OCI-LY3 (cell line): ENCODE results near the gene NUDCD3.

ENCODE experiments used
- H2AFZ ChIP-seq: fragments of 200-600, 300-600 bp; shearing (Covaris generic); 2 replicates; pipeline ENCODE4 v1.6.0; 2014; ENCODE audit warnings: antibody characterized with exemption, low read depth, low read length
- H3K27ac ChIP-seq: fragments of 200-600, 300-600 bp; sonication (generic); 2 replicates; pipeline ENCODE4 v1.5.1; 2014; ENCODE audit warnings: mild to moderate bottlenecking, low read length, moderate library complexity, mixed read lengths
- H3K27me3 ChIP-seq: fragments of 200-600, 300-600 bp; sonication (generic); 2 replicates; pipeline ENCODE4 v1.6.1; 2014; ENCODE audit warnings: low read depth, low read length, mixed read lengths
- H3K36me3 ChIP-seq: fragments of 200-600, 300-600 bp; sonication (generic); replicated peaks from 2 replicates; pipeline ENCODE3; 2014; ENCODE audit warnings: low read depth, low read length, mixed read lengths
- H3K4me1 ChIP-seq: fragments of 300-600, 200-600 bp; sonication (generic); 2 replicates; pipeline ENCODE4 v1.6.1; 2014; ENCODE audit warnings: low read length, mixed read lengths
- H3K4me2 ChIP-seq: fragments of 200-600, 300-600 bp; sonication (generic); 2 replicates; pipeline ENCODE4 v1.6.1; 2014; ENCODE audit warnings: low read length, mixed read lengths
- H3K4me3 ChIP-seq: fragments of 300-600, 200-600 bp; sonication (generic); 2 replicates; pipeline ENCODE4 v1.5.1; 2014; ENCODE audit warnings: antibody characterized with exemption, mild to moderate bottlenecking, low read length, moderate library complexity
- H3K79me2 ChIP-seq: fragments of 300-600, 200-600 bp; shearing (Covaris generic); 2 replicates; pipeline ENCODE4 v1.6.1; 2014; ENCODE audit warnings: mild to moderate bottlenecking, low read length, mixed read lengths
- H3K9ac ChIP-seq: fragments of 300-600, 200-600 bp; shearing (Covaris generic); 2 replicates; pipeline ENCODE4 v1.6.0; 2014; ENCODE audit warnings: mild to moderate bottlenecking, low read length, moderate library complexity
- H3K9me3 ChIP-seq: fragments of 200-600, 300-600 bp; shearing (Covaris generic); 2 replicates; pipeline ENCODE4 v1.6.1; 2014; ENCODE audit warnings: low read length, mixed read lengths; ENCODE audit not compliant: insufficient read depth
- H4K20me1 ChIP-seq: fragments of 200-600, 300-600 bp; sonication (generic); 2 replicates; pipeline ENCODE4 v1.6.1; 2016; ENCODE audit warnings: low read length, mixed read lengths; ENCODE audit not compliant: insufficient read depth
- CTCF ChIP-seq: fragments of 200-600, 300-600 bp; sonication (generic); IDR thresholded peaks from 2 replicates; pipeline ENCODE4 v1.5.1; 2014; ENCODE audit warnings: antibody characterized with exemption, low read length, low read depth
- EZH2phosphoT487 ChIP-seq: fragments of 200-600 bp; shearing (Covaris generic); IDR thresholded peaks from 2 replicates; pipeline ENCODE4 v1.6.1; 2018; ENCODE audit warnings: antibody characterized with exemption, mixed run types, low read depth

Gene NUDCD3

GRCh38 chr7:44384586-44385433, 105.6 kb downstream of the NUDCD3 start:
- Histone ChIP-seq H3K4me3 (no peak overlapping the region), H3K79me2 (no peaks in the 10 kb centered on the region), H3K9me3 (no peaks in the 10 kb centered on the region), H4K20me1 (no peaks in the 10 kb centered on the region), H2AFZ (no peak overlapping the region), H3K9ac (no peak overlapping the region), H3K4me2 (no peak overlapping the region), H3K36me3 (peaks cover 15% of the 10 kb centered on the region), H3K27me3 (no peaks in the 10 kb centered on the region), H3K27ac (no peak overlapping the region), H3K4me1 (no peaks in the 10 kb centered on the region)
- TF ChIP-seq CTCF (no peak), EZH2phosphoT487 (no peak)

- TF ChIP-seq EZH2phosphoT487 (no peak), CTCF (no peak)
- H3K4me2 ChIP-seq = no peak overlapping the region
- peaks cover 2% of the 10 kb centered on the region for H3K4me1 ChIP-seq
- H3K27me3 ChIP-seq = no peaks in the 10 kb centered on the region
- H3K27ac ChIP-seq = no peak overlapping the region
- H4K20me1 ChIP-seq = no peaks in the 10 kb centered on the region
- H3K4me3 ChIP-seq = no peak overlapping the region
- peaks cover 15% of the 10 kb centered on the region for H3K36me3 ChIP-seq
- H3K9ac ChIP-seq = no peak overlapping the region
- no peaks in the 10 kb centered on the region for H3K79me2 ChIP-seq
- no peak overlapping the region for H2AFZ ChIP-seq
- no peaks in the 10 kb centered on the region for H3K9me3 ChIP-seq
Measured at GRCh38 chr7:44383566-44383965, 106.9 kb downstream of the NUDCD3 start.

- Histone ChIP-seq H3K79me2 (no peaks in the 10 kb centered on the region), H3K9me3 (no peaks in the 10 kb centered on the region), H3K4me3 (no peak overlapping the region), H3K27me3 (no peaks in the 10 kb centered on the region), H3K36me3 (peaks cover 15% of the 10 kb centered on the region), H3K27ac (no peak overlapping the region), H4K20me1 (no peaks in the 10 kb centered on the region), H3K9ac (no peak overlapping the region), H2AFZ (no peak overlapping the region), H3K4me2 (no peak overlapping the region), H3K4me1 (peaks cover 12% of the 10 kb centered on the region)
- TF ChIP-seq CTCF (no peak), EZH2phosphoT487 (no peak)
Measured at GRCh38 chr7:44382459-44383265, 107.8 kb downstream of the NUDCD3 start.
